GM19238 (cell line): ENCODE data around the gene COG6.

Source experiments
- DNase-seq: peaks from one replicate; pipeline ENCODE4 v3.0.0; 2011; ENCODE audit warnings: low spot score; ENCODE audit not compliant: insufficient read length

The COG6 gene

GRCh38 chr13:39767791-39768517 is 112.5 kb downstream of the COG6 start:
- no peak for DNase-seq

GRCh38 chr13:39768962-39769361 is 113.5 kb downstream of the COG6 start:
- no peak for DNase-seq

- no peak for DNase-seq
Observed at GRCh38 chr13:39770221-39771090, 115.0 kb downstream of the COG6 start.

GRCh38 chr13:39773833-39774232 is 118.4 kb downstream of the COG6 start:
- no peak for DNase-seq

GRCh38 chr13:39776439-39776838 is 121.0 kb downstream of the COG6 start:
- no peak for DNase-seq

- DNase-seq, result no peak
Observed at GRCh38 chr13:39777021-39777420, 121.6 kb downstream of the COG6 start.

- DNase-seq, result no peak
Observed at GRCh38 chr13:39777527-39778061, 122.1 kb downstream of the COG6 start.

GRCh38 chr13:39779337-39780265 is 124.1 kb downstream of the COG6 start:
- no peak for DNase-seq

GRCh38 chr13:39780711-39781110 is 125.2 kb downstream of the COG6 start:
- no peak for DNase-seq

GRCh38 chr13:39781381-39781780 is 125.9 kb downstream of the COG6 start:
- no peak for DNase-seq

GRCh38 chr13:39783051-39783450 is 127.6 kb downstream of the COG6 start:
- no peak for DNase-seq

GRCh38 chr13:39784347-39784746 is 128.9 kb downstream of the COG6 start:
- no peak for DNase-seq

- no peak for DNase-seq
Observed at GRCh38 chr13:39786091-39786490, 130.6 kb downstream of the COG6 start.

GRCh38 chr13:39787086-39787487 is 131.6 kb downstream of the COG6 start:
- DNase-seq, result no peak

- no peak for DNase-seq
Observed at GRCh38 chr13:39788102-39788501, 132.6 kb downstream of the COG6 start.

GRCh38 chr13:39789451-39789850 is 134.0 kb downstream of the COG6 start:
- no peak for DNase-seq
